ENCODE data around the gene OSBP2.
"Not testable (repeated sequence)": the region's sequence is repeated elsewhere in the genome, so short reads cannot be mapped to it uniquely, and the experiment has no call there.

The OSBP2 gene

DNA sequence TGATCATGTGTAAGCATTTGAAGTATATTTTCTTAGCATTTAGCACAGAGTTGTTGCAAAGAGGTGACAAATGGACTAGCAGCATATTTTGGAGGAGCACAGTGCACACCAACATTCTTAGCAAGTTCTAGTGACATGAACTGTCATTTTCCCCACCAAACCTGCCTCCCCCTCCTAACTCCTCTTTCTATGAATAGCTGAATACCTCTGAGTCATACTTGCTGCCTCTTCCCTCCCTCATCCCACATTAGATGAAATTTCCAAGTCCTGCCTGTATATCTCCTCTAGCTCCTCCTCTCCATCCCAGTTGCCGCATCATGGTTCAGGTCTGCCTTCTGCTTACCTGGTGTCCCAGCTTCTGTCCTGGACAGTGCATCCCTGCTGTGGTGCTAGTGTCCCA, 7.2 kb downstream of the OSBP2 start:
- peak; percentile 35 for DNase-seq (ENCODE audit: low read depth)
- TF ChIP-seq, protein P1, sequence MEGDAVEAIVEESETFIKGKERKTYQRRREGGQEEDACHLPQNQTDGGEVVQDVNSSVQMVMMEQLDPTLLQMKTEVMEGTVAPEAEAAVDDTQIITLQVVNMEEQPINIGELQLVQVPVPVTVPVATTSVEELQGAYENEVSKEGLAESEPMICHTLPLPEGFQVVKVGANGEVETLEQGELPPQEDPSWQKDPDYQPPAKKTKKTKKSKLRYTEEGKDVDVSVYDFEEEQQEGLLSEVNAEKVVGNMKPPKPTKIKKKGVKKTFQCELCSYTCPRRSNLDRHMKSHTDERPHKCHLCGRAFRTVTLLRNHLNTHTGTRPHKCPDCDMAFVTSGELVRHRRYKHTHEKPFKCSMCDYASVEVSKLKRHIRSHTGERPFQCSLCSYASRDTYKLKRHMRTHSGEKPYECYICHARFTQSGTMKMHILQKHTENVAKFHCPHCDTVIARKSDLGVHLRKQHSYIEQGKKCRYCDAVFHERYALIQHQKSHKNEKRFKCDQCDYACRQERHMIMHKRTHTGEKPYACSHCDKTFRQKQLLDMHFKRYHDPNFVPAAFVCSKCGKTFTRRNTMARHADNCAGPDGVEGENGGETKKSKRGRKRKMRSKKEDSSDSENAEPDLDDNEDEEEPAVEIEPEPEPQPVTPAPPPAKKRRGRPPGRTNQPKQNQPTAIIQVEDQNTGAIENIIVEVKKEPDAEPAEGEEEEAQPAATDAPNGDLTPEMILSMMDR (conservative IDR thresholded peaks at IDR 0.05; ENCODE audit: control insufficient read depth, insufficient read depth, low read depth, low read length) = no peak

DNA sequence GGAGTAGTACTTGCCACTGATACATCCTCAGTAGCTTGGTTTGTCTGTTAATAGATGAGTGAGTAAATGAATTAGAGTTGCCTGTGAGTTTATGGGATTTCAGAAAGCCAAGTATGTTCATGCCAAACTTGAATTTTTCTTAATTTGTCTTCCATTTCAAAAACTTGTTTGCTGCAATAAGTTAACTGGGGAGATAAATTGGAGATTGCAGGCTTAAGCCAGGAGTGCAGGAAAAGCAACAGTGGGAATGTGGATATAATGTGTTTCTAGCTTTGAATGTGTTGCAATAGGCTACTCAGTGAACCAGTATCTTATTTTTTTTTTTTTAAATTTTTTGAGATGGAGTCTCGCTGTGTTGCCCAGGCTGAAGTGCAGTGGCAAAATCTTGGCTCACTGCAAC, 8.2 kb downstream of the OSBP2 start:
- no peak overlapping the region for H3K4me3 ChIP-seq (ENCODE audit: control insufficient read depth, low read depth, low read length)
- TF ChIP-seq, protein P1 (conservative IDR thresholded peaks at IDR 0.05; ENCODE audit: control insufficient read depth, insufficient read depth, low read depth, low read length) = no peak
- no peak for DNase-seq (ENCODE audit: low read depth)

More for the DNA sequence above, 7.2 kb downstream of the OSBP2 start:
- H3K4me3 ChIP-seq (ENCODE audit: control insufficient read depth, low read depth, low read length) = no peak overlapping the region

DNA sequence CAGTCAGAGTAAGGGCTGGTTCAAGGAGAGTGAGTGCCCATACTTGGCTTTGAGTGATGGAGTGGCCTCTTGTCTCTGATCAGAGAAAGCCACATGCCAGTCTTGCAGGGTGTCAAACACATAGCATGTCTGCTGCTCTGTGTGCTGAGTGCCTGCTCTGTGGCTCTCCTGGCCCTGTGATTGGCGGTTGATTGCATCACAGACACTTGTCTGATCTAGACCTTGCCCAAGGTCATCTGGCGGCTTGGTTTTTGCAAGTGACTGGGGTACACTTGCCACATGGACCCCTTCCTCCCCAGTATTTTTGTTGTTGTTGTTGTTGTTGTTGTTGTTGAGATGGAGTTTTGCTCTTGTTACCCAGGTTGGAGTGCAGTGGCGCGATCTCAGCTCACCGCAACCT, 10.3 kb downstream of the OSBP2 start:
- TF ChIP-seq, protein P1 (conservative IDR thresholded peaks at IDR 0.05; ENCODE audit: control insufficient read depth, insufficient read depth, low read depth, low read length) = no peak
- H3K4me3 ChIP-seq (ENCODE audit: control insufficient read depth, low read depth, low read length) = no peak overlapping the region
- DNase-seq (ENCODE audit: low read depth) = no peak

DNA sequence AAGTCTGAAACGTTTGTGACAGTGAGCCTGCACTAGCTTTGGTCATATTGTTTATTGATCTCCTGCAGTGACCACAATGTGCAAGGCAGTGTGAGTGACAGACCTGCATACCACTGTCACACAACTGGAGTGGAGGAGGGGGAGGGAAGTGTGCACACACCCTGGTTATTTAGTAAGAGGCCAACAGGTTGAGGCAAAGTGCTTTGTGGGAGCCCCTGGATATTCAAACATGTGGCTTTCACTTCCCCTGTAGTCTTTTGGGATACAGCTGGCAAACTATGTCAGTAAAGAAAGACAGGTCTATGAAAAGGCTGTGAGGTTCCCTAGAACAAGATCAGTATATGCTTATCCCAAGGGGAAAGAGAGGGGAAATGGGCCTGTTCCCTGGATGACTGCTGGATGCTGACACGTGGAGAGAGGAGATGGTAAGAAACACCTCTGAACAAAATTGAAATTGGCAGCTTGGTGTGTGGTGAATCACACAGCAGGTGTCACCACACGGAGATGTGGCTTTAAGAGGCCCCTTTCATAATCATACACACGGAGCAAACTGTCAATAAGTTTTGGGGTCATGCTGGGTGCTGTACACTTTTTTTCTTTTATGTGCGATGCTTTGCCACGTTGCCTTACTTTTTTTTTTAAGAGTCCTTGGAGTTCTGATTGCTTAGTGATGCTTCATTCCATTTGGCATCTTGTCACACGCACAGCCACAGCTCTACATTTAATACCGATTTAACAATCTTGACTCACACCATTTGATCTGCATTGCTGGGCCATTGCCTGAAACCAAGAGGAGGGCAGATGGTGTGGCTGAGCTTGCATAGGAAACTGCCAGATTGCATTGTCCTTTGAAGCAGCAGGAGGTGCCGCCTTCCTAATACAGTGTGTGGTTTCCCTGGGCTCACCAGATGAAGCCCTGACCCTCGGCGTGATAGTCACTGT, 11.3 kb downstream of the OSBP2 start:
- peak; percentile 84 for DNase-seq (ENCODE audit: low read depth)
- no peak overlapping the region for H3K4me3 ChIP-seq (ENCODE audit: control insufficient read depth, low read depth, low read length)

DNA sequence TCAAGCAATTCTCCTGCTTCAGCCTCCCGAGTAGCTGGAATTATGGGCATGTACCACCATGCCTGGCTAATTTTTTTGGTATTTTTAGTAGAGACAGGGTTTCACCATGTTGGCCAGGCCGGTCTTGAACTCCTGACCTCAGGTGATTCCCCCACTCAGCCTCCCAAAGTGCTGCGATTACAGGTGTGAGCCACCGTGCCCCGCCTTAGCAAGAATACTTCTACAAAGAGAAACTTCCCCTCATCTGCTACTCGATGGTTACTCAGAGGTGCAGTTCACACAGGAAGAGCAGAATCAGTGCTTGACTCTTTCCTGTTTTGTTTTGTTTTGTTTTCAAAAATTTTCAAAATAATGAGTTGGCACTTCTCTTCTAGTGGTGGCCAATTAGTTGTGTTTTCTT, 15.3 kb downstream of the OSBP2 start:
- not testable (repeated sequence) for H3K4me3 ChIP-seq (ENCODE audit: control insufficient read depth, low read depth, low read length)
- peak; percentile 21 for DNase-seq (ENCODE audit: low read depth)

More for the DNA sequence above, 11.3 kb downstream of the OSBP2 start:
- TF ChIP-seq, protein P1 (conservative IDR thresholded peaks at IDR 0.05; ENCODE audit: control insufficient read depth, insufficient read depth, low read depth, low read length) = no peak

DNA sequence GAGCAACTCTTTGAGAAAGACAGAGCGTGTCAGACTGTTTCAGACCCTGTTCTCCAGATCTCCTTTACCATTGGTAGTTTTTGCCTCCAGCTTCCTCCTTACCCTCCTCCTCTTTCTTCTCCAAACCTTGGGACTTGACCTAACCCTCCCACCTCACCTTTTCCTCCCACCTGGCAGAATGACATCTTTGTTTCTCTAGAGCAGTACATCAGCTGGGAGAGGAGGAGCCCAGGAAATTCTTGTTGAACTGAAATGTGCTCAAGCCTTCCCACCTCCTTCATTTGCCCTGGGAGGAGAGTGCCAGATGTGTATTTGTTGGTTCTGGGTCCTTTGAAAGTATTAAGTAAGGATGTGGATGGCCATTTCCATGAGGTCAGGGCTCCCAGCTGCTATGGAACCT, 17.4 kb downstream of the OSBP2 start:
- DNase-seq (ENCODE audit: low read depth) = no peak
- TF ChIP-seq, protein P1 (conservative IDR thresholded peaks at IDR 0.05; ENCODE audit: control insufficient read depth, insufficient read depth, low read depth, low read length) = no peak
- H3K4me3 ChIP-seq (ENCODE audit: control insufficient read depth, low read depth, low read length) = no peak overlapping the region

DNA sequence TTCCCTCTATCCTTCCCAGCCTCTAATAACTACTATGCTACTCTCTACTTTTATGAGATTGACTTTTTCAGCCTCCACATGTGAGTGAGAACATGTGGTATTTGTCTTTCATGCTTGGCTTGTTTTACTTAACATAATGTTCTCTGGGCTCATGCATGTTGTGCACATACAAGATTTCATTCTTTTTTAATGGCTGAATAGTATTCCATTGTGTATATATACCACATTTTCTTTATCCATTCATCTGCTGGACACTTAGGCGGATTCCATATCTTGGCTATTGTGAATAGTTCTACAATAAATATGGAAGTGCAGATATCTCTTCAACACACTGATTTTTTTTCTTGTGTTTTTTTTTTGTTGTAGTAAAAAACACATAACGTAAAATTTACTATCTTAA, 19.4 kb downstream of the OSBP2 start:
- TF ChIP-seq, protein P1 (conservative IDR thresholded peaks at IDR 0.05; ENCODE audit: control insufficient read depth, insufficient read depth, low read depth, low read length) = no peak

More for the DNA sequence above, 19.4 kb downstream of the OSBP2 start:
- DNase-seq (ENCODE audit: low read depth) = no peak
- H3K4me3 ChIP-seq (ENCODE audit: control insufficient read depth, low read depth, low read length) = no peak overlapping the region

All from fibroblast of mammary gland (primary cell).